Heart left ventricle (tissue), 16 donors: Measurements from ENCODE around the gene ZNF124. TPM values are rescaled to one million over a fixed set of nuclear protein-coding genes. Genes with fewer than 3 reads are reported as not detected.

Source experiments
- ATAC-seq, 4 donors: fragments of 200-7000 bp; cut with Tn5 transposase; one replicate each; pipeline ENCODE4 v1.9.1; 2020 to 2022; ENCODE audit warnings: moderate library complexity in 4 of 4, mild to moderate bottlenecking in 3 of 4, moderate number of reproducible peaks in 1 of 4
- DNase-seq, 5 donors: peaks; one replicate each; pipeline ENCODE4 v3.0.0-alpha.2; 2020
- H3K27ac ChIP-seq, 12 donors: fragments of 200-600 bp; sonication (generic) in 4 of 12; one replicate each; pipeline versions ENCODE4 v1.5.0 to v1.8.0; 2016 to 2022; ENCODE audit warnings: mild to moderate bottlenecking in 2 of 12
- H3K27me3 ChIP-seq, 9 donors: fragments of 200-600 bp; sonication (generic) in 2 of 9; one replicate each; pipeline versions ENCODE4 v1.5.1 to v1.8.0; 2016 to 2022; ENCODE audit warnings: mild to moderate bottlenecking in 3 of 9
- H3K36me3 ChIP-seq, 9 donors: fragments of 200-600 bp; sonication (generic) in 2 of 9; one replicate each; pipeline versions ENCODE4 v1.5.0 to v1.8.0; 2018 to 2022; ENCODE audit warnings: mild to moderate bottlenecking in 2 of 9
- H3K4me1 ChIP-seq, 12 donors: fragments of 200-600 bp; sonication (generic) in 4 of 12; one replicate each; pipeline versions ENCODE4 v1.5.0 to v1.8.0; 2016 to 2022; ENCODE audit warnings: mild to moderate bottlenecking in 3 of 12
- H3K4me3 ChIP-seq, 12 donors: fragments of 200-600 bp; sonication (generic) in 4 of 12; one replicate each; pipeline versions ENCODE4 v1.5.0 to v1.8.0; 2017 to 2022; ENCODE audit warnings: mild to moderate bottlenecking in 9 of 12, moderate library complexity in 4 of 12
- H3K9me3 ChIP-seq, 12 donors: fragments of 200-600 bp; sonication (generic) in 4 of 12; one replicate each; pipeline versions ENCODE4 v1.5.0 to v1.8.0; 2016 to 2022; ENCODE audit warnings: mild to moderate bottlenecking in 1 of 12
- POLR2A ChIP-seq, 2 donors: fragments of 450-650 bp; IDR thresholded peaks; one replicate each; pipeline ENCODE4 v1.6.1; 2017; ENCODE audit warnings: antibody characterized with exemption in 2 of 2, mild to moderate bottlenecking in 2 of 2, moderate library complexity in 2 of 2
- WGBS, 4 donors: extraction: QIAGEN DNeasy Blood & Tissue Kit in 2 of 4; methylation state at CpG; one replicate each; pipeline versions ENCODE4 v1.1.5 to v1.1.7; 2013 to 2018; 5-methylcytosine and 5-hydroxymethylcytosine counted together
- intact Hi-C, 10 donors: fragments of 100-400 bp; cut with DNase I; formaldehyde crosslinking; loops; one replicate each; pipeline versions ENCODE4 v1.11.1 to v1.14.2; 2022
- polyA plus RNA-seq, 2 donors: library from polyadenylated mRNA; stranded (reverse); fragments of 200-250 nt; gene quantifications; one replicate each; pipeline ENCODE4 v1.2.3, GENCODE V29; 2013
- total RNA-seq, 9 donors: library from RNA; depleted of rRNA in 2 of 9; stranded (reverse); fragments of >200 nt in 2 of 9; fragmentation: NEBNext Ultra II Directional in 3 of 9; extraction: Animal tissue kit (Norgen Biotek cat#: 25700) in 3 of 9; gene quantifications; one replicate each; pipeline versions ENCODE4 v1.1.0 to v1.2.4, GENCODE V29; 2016 to 2023
- TF ChIP-seq, protein P1 (sequence below), 12 donors: fragments of 200-600 bp; sonication (generic) in 4 of 12; IDR thresholded peaks; one replicate each; pipeline versions ENCODE4 v1.5.0 to v1.8.0; 2018 to 2022; ENCODE audit warnings: antibody characterized with exemption in 12 of 12, mild to moderate bottlenecking in 5 of 12
- donor health status: ischemic (EF 13 %, LVEDD 7.1; RV severe dilation, severe dysfunction).
- donor health status: healthy with polysubstance abuse.
- donor health status: DM: no; HTN: yes; CAD: no.
- donor health status: DM: no; HTN: no; CAD: no.
- donor health status: ischemic (EF 25% LVEDD 6.9; RV normal size, moderate dysfunction).
- donor health status: ischemic (EF 25% LVEDD 5.7; RV mildly dilated, moderate dysfunction).
- donor health status: healthy.
- donor health status: DM: yes; HTN: yes; CAD: no.
- donor health status: ischemic (EF 35%, LVEDD 5.7; RV mildly dilated, moderate dysfunction).
- donor health status: nonischemic (EF 11% LVEDD 7.7; RV severe dilation, severe dysfunction).
- donor health status: DM: yes; HTN: yes; CAD: no.
- donor health status: PGD.
- donor health status: ischemic (EF 29% LVEDD 5.4; RV normal size, mild dysfunction).
- donor health status: nonischemic (EF 23%, LVEDD 6.1; RV moderate dilation, normal function).

Gene ZNF124
- total and polyA plus RNA-seq, 11 donors, result 0.30 to 13.8 (median 9.9) TPM

DNA sequence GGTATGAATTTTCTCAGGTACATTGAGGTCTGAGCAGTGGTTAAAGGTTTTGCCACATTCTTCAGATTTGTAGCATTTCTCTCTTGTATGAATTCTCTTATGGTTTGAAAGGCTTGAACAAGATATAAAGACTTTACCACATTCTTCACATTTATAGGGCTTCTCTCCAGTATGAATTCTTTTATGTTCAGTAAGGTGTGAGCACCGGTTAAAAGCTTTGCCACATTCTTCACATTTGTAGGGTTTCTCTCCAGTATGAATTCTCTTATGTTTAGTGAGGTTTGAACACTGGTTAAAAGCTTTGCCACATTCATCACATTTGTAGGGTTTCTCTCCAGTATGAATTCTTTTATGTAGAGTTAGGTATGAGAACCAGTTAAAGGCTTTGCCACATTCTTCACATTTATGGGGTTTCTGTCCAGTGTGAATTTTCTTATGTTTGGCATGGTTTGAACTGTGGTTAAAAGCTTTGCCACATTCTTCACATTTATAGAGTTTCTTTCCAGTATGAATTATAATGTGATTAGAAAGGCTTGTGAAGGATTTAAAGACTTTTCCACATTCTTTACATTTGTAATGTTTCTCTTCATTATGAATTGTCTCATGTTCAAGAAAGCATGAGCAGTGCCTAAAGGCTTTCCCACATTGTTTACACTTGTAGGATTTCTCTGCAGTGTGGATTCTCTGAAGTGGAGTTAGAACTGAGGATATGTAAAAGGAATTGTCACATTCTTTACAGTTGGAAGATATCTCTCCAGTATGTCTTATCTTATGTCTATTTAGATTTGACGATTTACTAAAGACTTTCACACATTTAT is 18.4 kb upstream of the ZNF124 start:
- no peaks in the 10 kb centered on the region for H3K4me1 ChIP-seq
- 69 to 99% (median 87%) methylated on average over 2 of the region's 2 CpGs for WGBS, 4 donors
- TF ChIP-seq POLR2A (IDR thresholded peaks at IDR 0.05), result no peak
- TF ChIP-seq, protein P1, sequence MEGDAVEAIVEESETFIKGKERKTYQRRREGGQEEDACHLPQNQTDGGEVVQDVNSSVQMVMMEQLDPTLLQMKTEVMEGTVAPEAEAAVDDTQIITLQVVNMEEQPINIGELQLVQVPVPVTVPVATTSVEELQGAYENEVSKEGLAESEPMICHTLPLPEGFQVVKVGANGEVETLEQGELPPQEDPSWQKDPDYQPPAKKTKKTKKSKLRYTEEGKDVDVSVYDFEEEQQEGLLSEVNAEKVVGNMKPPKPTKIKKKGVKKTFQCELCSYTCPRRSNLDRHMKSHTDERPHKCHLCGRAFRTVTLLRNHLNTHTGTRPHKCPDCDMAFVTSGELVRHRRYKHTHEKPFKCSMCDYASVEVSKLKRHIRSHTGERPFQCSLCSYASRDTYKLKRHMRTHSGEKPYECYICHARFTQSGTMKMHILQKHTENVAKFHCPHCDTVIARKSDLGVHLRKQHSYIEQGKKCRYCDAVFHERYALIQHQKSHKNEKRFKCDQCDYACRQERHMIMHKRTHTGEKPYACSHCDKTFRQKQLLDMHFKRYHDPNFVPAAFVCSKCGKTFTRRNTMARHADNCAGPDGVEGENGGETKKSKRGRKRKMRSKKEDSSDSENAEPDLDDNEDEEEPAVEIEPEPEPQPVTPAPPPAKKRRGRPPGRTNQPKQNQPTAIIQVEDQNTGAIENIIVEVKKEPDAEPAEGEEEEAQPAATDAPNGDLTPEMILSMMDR (IDR thresholded peaks at IDR 0.05), result no peak
- peaks cover 0 to 100% (median 84%) of the 10 kb centered on the region in 12 donors for H3K9me3 ChIP-seq
- no peak overlapping the region for H3K27ac ChIP-seq
- H3K36me3 ChIP-seq, result peaks cover 12 to 68% (median 28%) of the 10 kb centered on the region in 9 donors
- H3K4me3 ChIP-seq, result no peak overlapping the region
- intact Hi-C loops, result no loop called here
- DNase-seq (no peak), ATAC-seq (no peak)
- no peaks in the 10 kb centered on the region for H3K27me3 ChIP-seq

GRCh38 chr1:247185667-247186066 is 13.8 kb upstream of the ZNF124 start:
- intact Hi-C loops, result no loop called here
- Histone ChIP-seq H3K9me3 (peaks cover 0 to 92% (median 49%) of the 10 kb centered on the region in 12 donors), H3K36me3 (peaks cover 9 to 22% (median 10%) of the 10 kb centered on the region in 9 donors), H3K4me3 (no peak overlapping the region), H3K4me1 (no peaks in the 10 kb centered on the region), H3K27me3 (no peaks in the 10 kb centered on the region), H3K27ac (no peak overlapping the region)
- DNase-seq, result no peak
- WGBS, 4 donors, result 74 to 84% (median 82%) methylated on average over 4 of the region's 4 CpGs
- no peak for TF ChIP-seq POLR2A (IDR thresholded peaks at IDR 0.05)
- TF ChIP-seq, protein P1 (IDR thresholded peaks at IDR 0.05), result no peak
- ATAC-seq, result no peak

DNA sequence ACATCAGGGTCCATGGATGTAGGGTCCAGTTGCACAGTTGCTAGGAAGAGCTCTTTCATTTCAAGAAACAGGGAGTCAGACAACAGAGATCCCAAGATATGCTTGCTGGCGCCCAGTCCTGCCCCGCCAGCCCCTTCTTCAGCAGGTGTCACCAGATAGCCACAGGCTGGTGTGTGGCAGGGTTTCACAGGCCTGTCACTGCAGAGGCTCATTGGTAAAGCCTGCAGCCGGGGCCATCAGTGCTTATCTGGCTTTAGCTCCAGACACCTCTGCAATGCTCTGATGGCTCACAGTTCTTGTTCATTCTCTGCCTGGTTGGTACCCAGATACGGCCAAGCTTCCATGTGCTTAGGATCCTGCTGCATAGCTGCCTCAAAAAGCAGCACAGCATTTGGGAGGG is 12.4 kb upstream of the ZNF124 start:
- intact Hi-C loops, result no loop called here
- no peak for DNase-seq
- no peaks in the 10 kb centered on the region for H3K27me3 ChIP-seq
- no peak overlapping the region for H3K27ac ChIP-seq
- TF ChIP-seq, protein P1 (IDR thresholded peaks at IDR 0.05), result no peak
- TF ChIP-seq POLR2A (IDR thresholded peaks at IDR 0.05), result no peak
- H3K4me1 ChIP-seq, result no peaks in the 10 kb centered on the region
- no peak overlapping the region for H3K4me3 ChIP-seq
- H3K36me3 ChIP-seq, result peaks cover 0 to 9% (median 2%) of the 10 kb centered on the region in 9 donors
- peaks cover 0 to 92% (median 36%) of the 10 kb centered on the region in 12 donors for H3K9me3 ChIP-seq
- WGBS, 4 donors, result 56 to 91% (median 78%) methylated on average over 3 to 4 of the region's 4 CpGs
- no peak for ATAC-seq

- Histone ChIP-seq H3K4me3 (no peak overlapping the region), H3K36me3 (peaks cover 0 to 5% (median 0%) of the 10 kb centered on the region in 9 donors), H3K4me1 (no peaks in the 10 kb centered on the region), H3K27ac (no peak overlapping the region), H3K27me3 (no peaks in the 10 kb centered on the region), H3K9me3 (peaks cover 0 to 81% (median 25%) of the 10 kb centered on the region in 12 donors)
- 83 to 98% (median 89%) methylated on average over 7 of the region's 7 CpGs for WGBS, 4 donors
- TF ChIP-seq, protein P1 (IDR thresholded peaks at IDR 0.05), result no peak
- TF ChIP-seq POLR2A (IDR thresholded peaks at IDR 0.05), result no peak
- intact Hi-C loops, result no loop called here
- DNase-seq, result no peak
- no peak for ATAC-seq
These were observed 11.2 kb upstream of the ZNF124 start for GRCh38 chr1:247182994-247183393.
